NCI-H510A treated with DMSO at 0.1 percent for 48 hours (cell line): ENCODE measurements around the gene DCAF6.
A peak's percentile ranks its signal among the peaks of the same experiment; 100 is the strongest.
"Not testable (repeated sequence)": the region's sequence is repeated elsewhere in the genome, so short reads cannot be mapped to it uniquely, and the experiment has no call there.

ENCODE experiments used
- DNase-seq: peaks from one replicate; lab custom pipeline; 2025; lab: John Stamatoyannopoulos, UW

DCAF6 gene

GRCh38 chr1:168009322-168009721 is 72.8 kb downstream of the DCAF6 start:
- DNase-seq = no peak

GRCh38 chr1:168019407-168019806 is 82.9 kb downstream of the DCAF6 start:
- no peak for DNase-seq

GRCh38 chr1:168031198-168031597 is 94.7 kb downstream of the DCAF6 start:
- DNase-seq = no peak

- DNase-seq = no peak
Observed at GRCh38 chr1:168031627-168032026, 95.1 kb downstream of the DCAF6 start.

GRCh38 chr1:168032029-168032428 is 95.5 kb downstream of the DCAF6 start:
- DNase-seq = no peak

GRCh38 chr1:168035345-168035744 is 98.9 kb downstream of the DCAF6 start:
- no peak for DNase-seq

- no peak for DNase-seq
Observed at GRCh38 chr1:168042362-168042761, 105.9 kb downstream of the DCAF6 start.

- no peak for DNase-seq
Observed at GRCh38 chr1:168045311-168045710, 108.8 kb downstream of the DCAF6 start.

GRCh38 chr1:168050307-168050706 is 113.8 kb downstream of the DCAF6 start:
- no peak for DNase-seq

- DNase-seq = no peak
Observed at GRCh38 chr1:168050880-168051279, 114.4 kb downstream of the DCAF6 start.

- no peak for DNase-seq
Observed at GRCh38 chr1:168053681-168054080, 117.2 kb downstream of the DCAF6 start.

GRCh38 chr1:168054117-168054516 is 117.6 kb downstream of the DCAF6 start:
- no peak for DNase-seq

GRCh38 chr1:168056152-168056551 is 119.7 kb downstream of the DCAF6 start:
- not testable (repeated sequence) for DNase-seq

- DNase-seq = no peak
Observed at GRCh38 chr1:168057355-168057754, 120.9 kb downstream of the DCAF6 start.

GRCh38 chr1:168057921-168058320 is 121.4 kb downstream of the DCAF6 start:
- DNase-seq = no peak

- DNase-seq = no peak
Observed at GRCh38 chr1:168064216-168064615, 127.7 kb downstream of the DCAF6 start.

GRCh38 chr1:168065506-168065905 is 129.0 kb downstream of the DCAF6 start:
- no peak for DNase-seq

GRCh38 chr1:168069384-168069783 is 132.9 kb downstream of the DCAF6 start:
- no peak for DNase-seq

GRCh38 chr1:168079761-168080160 is 143.3 kb downstream of the DCAF6 start:
- DNase-seq = no peak

- no peak for DNase-seq
Observed at GRCh38 chr1:168081373-168082007, 145.0 kb downstream of the DCAF6 start.

GRCh38 chr1:168082008-168082876 is 145.8 kb downstream of the DCAF6 start:
- DNase-seq = peak; percentile 84

GRCh38 chr1:168083456-168084325 is 147.2 kb downstream of the DCAF6 start:
- no peak for DNase-seq
